ENCODE measurements around the gene SLC51B.
"Not testable (repeated sequence)": the region's sequence is repeated elsewhere in the genome, so short reads cannot be mapped to it uniquely, and the experiment has no call there.

SLC51B gene

DNA sequence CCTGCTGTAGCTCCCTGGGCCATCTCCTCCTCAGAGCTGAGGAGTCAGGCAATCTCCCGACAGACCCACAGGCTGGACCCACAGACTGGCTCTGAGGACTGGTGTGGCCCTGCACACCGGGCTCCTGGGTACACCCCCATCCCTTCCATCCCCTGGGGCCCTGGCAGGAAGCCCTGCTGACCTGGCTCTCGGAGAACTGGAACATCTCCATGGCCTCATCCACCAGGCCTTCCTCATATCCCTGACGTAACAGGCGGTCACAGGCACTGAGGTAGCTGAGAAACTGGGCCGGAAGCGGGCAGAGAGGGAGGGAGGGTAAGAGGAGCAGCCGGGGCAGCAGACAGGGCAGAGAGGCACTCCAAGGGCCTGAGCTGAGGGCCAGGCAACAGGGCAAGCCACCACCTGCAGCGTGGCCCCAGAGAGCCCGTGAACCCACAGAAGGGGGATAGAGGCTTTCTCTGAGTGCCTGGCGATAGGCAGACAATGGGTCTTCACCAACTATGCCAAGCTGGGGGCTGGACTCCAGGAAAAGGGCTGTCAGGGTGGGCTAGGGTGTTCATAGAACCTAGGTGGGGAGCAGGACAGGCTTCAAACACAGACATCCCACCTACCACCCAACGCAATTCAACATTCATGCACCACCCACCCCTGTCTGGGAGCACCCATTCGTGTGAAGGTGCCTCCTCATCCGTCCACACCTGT lies 49.3 kb downstream of the SLC51B start:
- no peak overlapping the region for H3K4me2 ChIP-seq
- H3K4me3 ChIP-seq: no peak overlapping the region
- H3K9ac ChIP-seq: no peak overlapping the region
- TF ChIP-seq Cebpa-rat (IDR thresholded peaks at IDR 0.05): no peak
- no peaks in the 10 kb centered on the region for H3K27me3 ChIP-seq
- peaks cover 21 to 46% (median 27%) of the 10 kb centered on the region in 11 experiments for H3K36me3 ChIP-seq
- H3K4me1 ChIP-seq: no peaks in the 10 kb centered on the region
- H4K20me1 ChIP-seq: peaks cover 0 to 44% (median 0%) of the 10 kb centered on the region in 11 experiments; a peak in 3 of 22 replicates
- no peak overlapping the region for H3K27ac ChIP-seq
- no peaks in the 10 kb centered on the region for H3K9me3 ChIP-seq (replicated peaks in 1 of 11)

DNA sequence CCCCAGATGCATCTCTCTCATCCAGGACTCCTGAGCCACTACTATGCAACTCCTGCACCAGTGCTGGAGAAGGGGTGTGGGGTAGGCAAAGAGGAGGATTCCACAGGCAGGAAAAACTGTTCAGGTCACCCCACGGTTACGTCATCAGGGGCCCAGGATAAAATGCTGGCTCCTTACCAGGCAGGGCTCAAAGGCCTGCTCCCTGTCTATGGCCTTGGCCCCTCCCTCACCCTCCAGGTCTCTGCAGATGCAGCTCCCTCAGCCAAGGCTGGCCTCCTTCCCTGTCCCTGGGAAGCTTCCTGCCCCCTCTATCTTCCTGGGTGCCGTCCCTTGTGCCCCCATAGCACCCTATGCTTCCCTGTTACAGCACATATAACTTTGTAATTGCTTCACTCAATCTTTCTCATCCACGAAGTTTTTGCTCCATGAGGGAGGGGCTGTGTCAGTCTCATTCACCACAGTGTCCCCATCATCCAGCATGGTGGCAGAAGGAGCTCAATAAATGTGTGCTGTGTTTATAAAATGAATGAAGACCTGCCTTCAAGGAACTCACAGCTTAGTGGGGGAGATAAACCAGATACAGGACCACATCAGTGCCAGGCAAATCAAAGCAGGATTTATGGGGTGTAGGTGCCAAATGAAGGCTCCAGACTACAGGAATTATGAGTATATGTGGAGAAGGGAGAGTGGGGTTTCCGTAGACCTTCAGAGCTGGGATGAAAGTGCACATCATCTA lies 50.0 kb downstream of the SLC51B start:
- Histone ChIP-seq H3K27me3 (no peaks in the 10 kb centered on the region), H3K9me3 (replicated peaks in 1 of 11) (no peaks in the 10 kb centered on the region), H3K9ac (no peak overlapping the region), H3K36me3 (peaks cover 28 to 52% (median 35%) of the 10 kb centered on the region in 11 experiments), H3K27ac (no peak overlapping the region), H3K4me1 (no peaks in the 10 kb centered on the region), H3K4me2 (no peak overlapping the region), H4K20me1 (peaks cover 0 to 36% (median 0%) of the 10 kb centered on the region in 11 experiments; a peak in 3 of 22 replicates), H3K4me3 (no peak overlapping the region)
- no peak for TF ChIP-seq Cebpa-rat (IDR thresholded peaks at IDR 0.05)

DNA sequence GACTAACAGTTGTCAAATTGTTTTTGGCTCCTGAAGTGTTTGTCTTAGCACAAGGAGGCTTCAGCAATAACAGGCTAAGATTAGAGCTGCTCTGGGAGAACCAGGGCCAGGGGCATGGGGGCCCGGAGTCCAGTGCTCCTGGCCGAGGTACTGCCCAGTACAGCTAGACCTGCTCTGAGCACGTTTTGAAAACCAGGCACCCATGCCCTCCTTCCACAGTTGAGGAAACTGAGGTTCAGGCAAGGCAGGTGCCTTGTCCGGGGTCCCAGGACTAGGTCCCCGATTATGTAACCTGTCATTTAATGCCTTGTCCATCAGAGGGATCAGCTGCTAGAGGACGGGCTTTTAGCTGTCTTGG lies 50.5 kb downstream of the SLC51B start:
- TF ChIP-seq Cebpa-rat (IDR thresholded peaks at IDR 0.05): no peak
- H3K4me2 ChIP-seq: no peak overlapping the region
- peaks cover 0 to 3% (median 0%) of the 10 kb centered on the region in 10 experiments; a peak in 5 of 20 replicates for H3K4me1 ChIP-seq
- peaks cover 32 to 58% (median 40%) of the 10 kb centered on the region in 11 experiments for H3K36me3 ChIP-seq
- H3K9me3 ChIP-seq (replicated peaks in 1 of 11): no peaks in the 10 kb centered on the region
- H3K9ac ChIP-seq: no peak overlapping the region
- no peak overlapping the region for H3K4me3 ChIP-seq
- H3K27me3 ChIP-seq: no peaks in the 10 kb centered on the region; a peak in 1 of 22 replicates
- H4K20me1 ChIP-seq: peaks cover 0 to 38% (median 0%) of the 10 kb centered on the region in 11 experiments; a peak in 4 of 22 replicates
- H3K27ac ChIP-seq: no peak overlapping the region

DNA sequence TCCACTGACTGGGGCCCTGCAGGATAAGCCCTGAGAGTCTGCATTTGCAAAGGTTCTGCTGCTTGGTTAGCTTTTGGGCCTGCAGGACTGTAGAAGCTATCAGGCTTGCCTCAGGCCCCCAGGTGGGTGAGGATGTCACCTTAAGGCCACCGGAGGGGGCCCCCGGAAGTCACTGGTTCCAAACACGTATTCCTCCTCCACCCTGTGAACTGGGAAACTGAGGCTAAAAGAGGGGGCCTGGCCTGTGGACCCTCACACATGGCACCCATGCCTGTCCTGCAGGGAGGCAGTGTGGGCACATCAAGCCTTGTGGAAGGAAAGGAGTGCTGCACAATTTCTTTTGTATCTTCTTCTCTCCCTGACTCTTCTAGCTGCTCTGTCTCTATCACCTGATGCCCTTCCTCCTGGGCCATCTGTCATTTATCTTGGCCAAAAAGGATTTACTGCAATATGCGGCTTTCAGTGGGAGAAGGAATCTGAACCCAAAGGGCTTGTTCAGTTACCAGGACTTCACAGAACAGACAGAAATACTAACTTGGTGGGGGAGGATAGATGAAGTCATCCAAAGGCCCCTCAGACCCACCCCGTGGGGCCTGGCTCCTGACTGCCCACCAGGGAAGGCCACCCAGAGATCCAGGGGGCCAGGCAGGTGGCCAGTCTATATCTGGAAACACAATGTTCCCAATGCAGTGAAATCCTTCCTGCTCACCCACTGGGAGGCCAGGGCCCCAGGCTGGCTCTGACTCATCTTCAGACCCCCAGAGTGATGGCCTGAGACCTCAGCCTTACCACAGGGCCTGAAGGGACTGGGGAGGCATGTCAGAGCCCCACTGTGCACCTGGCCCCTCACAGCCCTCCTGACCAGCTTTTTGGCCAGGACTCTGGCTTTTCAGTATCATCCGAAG lies 51.5 kb downstream of the SLC51B start:
- H3K4me2 ChIP-seq: no peak overlapping the region
- H3K36me3 ChIP-seq: peaks cover 32 to 68% (median 44%) of the 10 kb centered on the region in 11 experiments

DNA sequence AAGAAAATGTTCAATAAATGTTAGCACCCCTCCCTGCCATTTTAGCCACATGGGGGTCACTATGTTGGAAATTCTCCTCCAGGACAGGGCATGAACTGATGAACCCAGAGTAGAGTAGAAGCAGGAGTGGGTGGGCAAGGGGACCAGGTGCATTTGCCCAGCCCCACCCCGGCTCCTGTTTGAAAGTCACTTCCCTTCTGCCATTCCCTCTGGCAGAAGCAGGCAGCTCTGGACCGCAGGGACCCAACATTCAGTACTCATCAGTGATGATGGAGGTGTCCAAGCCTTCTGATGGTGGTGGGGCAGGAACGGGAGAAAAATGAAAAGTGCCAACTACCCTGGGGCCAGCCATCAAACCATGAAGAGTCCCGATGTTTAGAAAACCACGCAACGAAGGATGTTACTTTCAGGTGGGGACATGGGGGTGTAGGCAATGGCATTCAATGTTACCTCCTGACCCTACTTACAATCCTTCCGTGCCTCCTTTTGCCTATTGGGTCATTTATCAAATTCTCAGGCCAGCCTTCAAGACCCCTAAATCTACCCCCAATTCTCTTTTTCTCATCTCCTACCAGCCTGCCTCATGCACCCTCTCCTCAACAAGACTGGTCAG lies 52.6 kb downstream of the SLC51B start:
- Histone ChIP-seq H3K4me3 (no peak overlapping the region), H3K36me3 (peaks cover 37 to 72% (median 49%) of the 10 kb centered on the region in 11 experiments), H4K20me1 (peaks cover 0 to 48% (median 0%) of the 10 kb centered on the region in 11 experiments; a peak in 4 of 22 replicates), H3K4me2 (no peak overlapping the region), H3K4me1 (peaks cover 0 to 18% (median 8%) of the 10 kb centered on the region in 10 experiments; a peak in 12 of 20 replicates), H3K9ac (no peak overlapping the region), H3K27me3 (no peaks in the 10 kb centered on the region; a peak in 1 of 22 replicates), H3K9me3 (replicated peaks in 1 of 11) (no peaks in the 10 kb centered on the region), H3K27ac (no peak overlapping the region)
- TF ChIP-seq Cebpa-rat (IDR thresholded peaks at IDR 0.05): no peak

More for the DNA sequence above, 51.5 kb downstream of the SLC51B start:
- Histone ChIP-seq H3K9me3 (replicated peaks in 1 of 11) (no peaks in the 10 kb centered on the region), H3K27me3 (no peaks in the 10 kb centered on the region; a peak in 1 of 22 replicates), H3K27ac (no peak overlapping the region), H3K4me1 (peaks cover 0 to 13% (median 7%) of the 10 kb centered on the region in 10 experiments; a peak in 12 of 20 replicates), H4K20me1 (peaks cover 0 to 47% (median 0%) of the 10 kb centered on the region in 11 experiments; a peak in 4 of 22 replicates), H3K9ac (no peak overlapping the region), H3K4me3 (no peak overlapping the region)
- TF ChIP-seq Cebpa-rat (IDR thresholded peaks at IDR 0.05): no peak

DNA sequence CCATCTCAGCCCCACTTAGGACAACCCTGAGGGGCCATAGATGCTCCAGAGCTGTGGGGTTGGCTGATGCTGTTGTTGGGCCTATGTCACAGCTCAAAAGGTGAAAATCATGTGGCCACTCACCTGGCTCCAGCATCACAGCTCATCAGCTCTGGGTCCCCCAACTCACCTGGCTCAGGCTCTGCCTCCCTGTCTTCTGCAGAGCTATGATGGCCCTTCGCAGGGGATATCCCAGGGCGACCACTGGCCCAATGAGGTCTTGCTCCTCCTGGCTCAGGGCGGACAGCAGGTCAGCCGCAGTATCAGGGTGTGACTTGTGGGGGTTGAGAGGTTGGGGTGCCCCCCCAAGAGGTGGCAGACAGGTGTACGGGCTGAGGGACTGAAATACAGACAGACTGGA lies 54.1 kb downstream of the SLC51B start:
- no peaks in the 10 kb centered on the region for H3K9me3 ChIP-seq (replicated peaks in 1 of 11)
- peaks cover 0 to 48% (median 0%) of the 10 kb centered on the region in 11 experiments; a peak in 4 of 22 replicates for H4K20me1 ChIP-seq
- no peak overlapping the region for H3K9ac ChIP-seq
- no peaks in the 10 kb centered on the region; a peak in 1 of 22 replicates for H3K27me3 ChIP-seq
- no peak overlapping the region for H3K4me3 ChIP-seq
- TF ChIP-seq Cebpa-rat (IDR thresholded peaks at IDR 0.05): no peak
- no peak overlapping the region for H3K4me2 ChIP-seq
- peaks cover 0 to 18% (median 8%) of the 10 kb centered on the region in 10 experiments; a peak in 12 of 20 replicates for H3K4me1 ChIP-seq
- H3K36me3 ChIP-seq: peaks cover 41 to 77% (median 52%) of the 10 kb centered on the region in 11 experiments
- H3K27ac ChIP-seq: no peak overlapping the region

DNA sequence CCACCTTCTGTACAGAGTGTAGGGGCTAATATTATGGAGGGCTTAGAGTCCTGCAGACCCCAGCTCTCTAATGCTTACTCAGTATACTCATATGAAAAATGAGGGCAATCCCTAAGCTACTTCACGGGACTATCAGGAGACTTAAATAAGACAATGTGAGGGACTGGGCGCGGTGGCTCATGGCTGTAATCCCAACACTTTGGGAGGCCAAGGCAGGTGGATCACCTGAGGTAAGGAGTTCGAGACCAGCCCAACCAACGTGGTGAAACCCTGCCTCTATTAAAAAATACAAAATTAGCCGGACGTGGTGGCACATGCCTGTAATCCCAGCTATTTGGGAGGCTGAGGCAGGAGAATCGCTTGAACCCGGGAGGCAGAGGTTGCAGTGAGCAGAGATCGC lies 54.6 kb downstream of the SLC51B start:
- not testable (repeated sequence) for H3K9ac ChIP-seq; H3K27me3 ChIP-seq; H3K27ac ChIP-seq; H3K4me2 ChIP-seq; H3K9me3 ChIP-seq (replicated peaks in 1 of 11); H3K4me3 ChIP-seq
- H3K4me1 ChIP-seq: peaks cover 0 to 18% (median 8%) of the 10 kb centered on the region in 10 experiments; a peak in 12 of 20 replicates
- peaks cover 44 to 82% (median 56%) of the 10 kb centered on the region in 11 experiments for H3K36me3 ChIP-seq
- H4K20me1 ChIP-seq: peaks cover 0 to 43% (median 0%) of the 10 kb centered on the region in 11 experiments; a peak in 4 of 22 replicates

DNA sequence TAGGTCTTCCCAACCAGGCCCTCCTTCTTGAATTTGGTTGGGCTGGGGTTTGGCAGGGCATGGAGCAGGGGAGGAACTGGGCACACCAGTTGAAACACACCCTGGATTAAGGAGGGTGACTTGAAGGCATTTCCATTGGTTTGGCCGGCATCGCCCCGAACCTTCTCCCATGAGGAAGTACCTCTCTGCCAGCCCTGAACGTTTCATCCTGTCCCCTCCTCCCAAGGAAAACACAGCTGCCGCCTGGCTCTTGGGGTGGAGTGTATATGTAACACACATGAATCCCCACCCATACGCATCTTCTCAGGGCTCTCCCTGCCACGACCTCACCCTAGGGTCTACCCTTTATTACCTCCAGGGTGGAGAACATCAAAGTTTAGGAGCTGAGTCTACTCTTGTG lies 55.3 kb downstream of the SLC51B start:
- peaks cover 0 to 40% (median 0%) of the 10 kb centered on the region in 11 experiments; a peak in 4 of 22 replicates for H4K20me1 ChIP-seq
- no peak overlapping the region for H3K4me3 ChIP-seq
- 0 out of 22 replicates have a peak overlapping the region, but pooled peaks of 1 of the 11 experiments have one; percentile 48 for H3K4me2 ChIP-seq
- no peak overlapping the region for H3K9ac ChIP-seq
- no peaks in the 10 kb centered on the region for H3K9me3 ChIP-seq (replicated peaks in 1 of 11)
- 0 out of 22 replicates have a peak overlapping the region, but pooled peaks of 1 of the 11 experiments have one; percentile 9 for H3K27ac ChIP-seq
- H3K36me3 ChIP-seq: peaks cover 50 to 88% (median 63%) of the 10 kb centered on the region in 11 experiments
- TF ChIP-seq Cebpa-rat (IDR thresholded peaks at IDR 0.05): no peak
- no peaks in the 10 kb centered on the region; a peak in 1 of 22 replicates for H3K27me3 ChIP-seq
- H3K4me1 ChIP-seq: peaks cover 0 to 18% (median 8%) of the 10 kb centered on the region in 10 experiments; a peak in 12 of 20 replicates

All from BLaER1 treated with 17β-estradiol and CSF1 and Interleukin-3, amounts not matched to agents 10 nM and 100 nM (cell line).